Myometrial cell (primary cell): ENCODE measurements around the gene TRIM22. TPM values are rescaled to one million over a fixed set of nuclear protein-coding genes. Genes with fewer than 3 reads are reported as not detected.

Experiments used
- total RNA-seq: library from RNA; depleted of rRNA; stranded (reverse); fragments of >200 nt; gene quantifications from 2 replicates; pipeline ENCODE4 v1.2.3, GENCODE V29; 2015

Gene TRIM22
- total RNA-seq: 49.6 and 55.1 TPM in 2 replicates

GRCh38 chr11:5689551-5689983 lies at the start of gene TRIM22:
Gene TRIM22, plus strand, starts transcription at chr11:5689790. Its CDS starts 6,443 bp downstream, at chr11:5696233.

GRCh38 chr11:5684646-5685362 lies 4.8 kb upstream of the TRIM22 start, which contains the start of gene TRIM5:
Gene TRIM5, minus strand, starts transcription at chr11:5685074. Its CDS starts 4,897 bp downstream, at chr11:5680177.

GRCh38 chr11:5736396-5736795 lies 46.8 kb downstream of the TRIM22 start, which contains the start of gene OR56B1:
Gene OR56B1, plus strand, starts transcription at chr11:5736448. Its CDS starts 69 bp downstream, at chr11:5736517.

GRCh38 chr11:5753943-5754342 lies 64.4 kb downstream of the TRIM22 start, which contains the start of gene OR52N4:
Gene OR52N4, plus strand, starts transcription at chr11:5754243. Its CDS starts 498 bp downstream, at chr11:5754741.

Other genes with a start within 250 kb of the TRIM22 start
- gene OR51I1, start 248.3 kb upstream of the TRIM22 start, total RNA-seq: not detected in 2 replicates
- not detected in 2 replicates for gene OR51I2, start 240.5 kb upstream of the TRIM22 start, total RNA-seq
- not detected in 2 replicates for gene OR52D1, start 201.1 kb upstream of the TRIM22 start, total RNA-seq
- gene UBQLN3, start 179.8 kb upstream of the TRIM22 start, total RNA-seq: not detected in 2 replicates
- not detected in 2 replicates for gene UBQLNL, start 173.1 kb upstream of the TRIM22 start, total RNA-seq
- gene OR52H1, start 141.2 kb upstream of the TRIM22 start, total RNA-seq: not detected in 2 replicates
- gene OR52B6, start 108.9 kb upstream of the TRIM22 start, total RNA-seq: not detected in 2 replicates
- gene TRIM6, start 93.2 kb upstream of the TRIM22 start, total RNA-seq: 7.1 and 8.6 TPM in 2 replicates
- 16.5 and 18.5 TPM in 2 replicates for gene TRIM34, start 64.8 kb upstream of the TRIM22 start, total RNA-seq
- 22.8 and 31.9 TPM in 2 replicates for gene TRIM5, start 4.7 kb upstream of the TRIM22 start, total RNA-seq
- not detected in 2 replicates for gene OR56B1, start 46.7 kb downstream of the TRIM22 start, total RNA-seq
- not detected in 2 replicates for gene OR52N4, start 64.5 kb downstream of the TRIM22 start, total RNA-seq
- not detected in 2 replicates for gene OR52N5, start 93.6 kb downstream of the TRIM22 start, total RNA-seq
- not detected in 2 replicates for gene OR52N1, start 101.5 kb downstream of the TRIM22 start, total RNA-seq
- not detected in 2 replicates for gene OR52N2, start 119.1 kb downstream of the TRIM22 start, total RNA-seq
- not detected in 2 replicates for gene OR52E6, start 152.1 kb downstream of the TRIM22 start, total RNA-seq
- not detected in 2 replicates for gene OR52E8, start 167.9 kb downstream of the TRIM22 start, total RNA-seq
- not detected in 2 replicates for gene OR52E4, start 190.8 kb downstream of the TRIM22 start, total RNA-seq
- not detected in 2 replicates for gene OR52E5, start 203.4 kb downstream of the TRIM22 start, total RNA-seq